Measurements from ENCODE around the gene DDHD1. TPM values are rescaled to one million over a fixed set of nuclear protein-coding genes. Genes with fewer than 3 reads are reported as not detected.

Gene DDHD1
- total RNA-seq, 6 experiments from 2014 or later = 2.7 to 8.4 (median 6.0) TPM

- DNase-seq = no peak
- WGBS (ENCODE audit: insufficient coverage, low coverage, low lambda C conversion rate, missing lambda C conversion rate) = 38% methylated on average over 4 of the region's 4 CpGs
- H3K27me3 ChIP-seq = no peaks in the 10 kb centered on the region
- intact Hi-C loops (cut with DNase I) = no loop called here
- H3K36me3 ChIP-seq = no peaks in the 10 kb centered on the region
- no peak overlapping the region for H3K27ac ChIP-seq
- H3K4me3 ChIP-seq = no peak overlapping the region
- TF ChIP-seq CTCF (IDR thresholded peaks at IDR 0.05) = no peak
- no peak for TF ChIP-seq POLR2A (IDR thresholded peaks at IDR 0.05)
- peaks cover 0 to 5% (median 2%) of the 10 kb centered on the region in 4 donors for H3K4me1 ChIP-seq
- no peak for ATAC-seq
- H3K9me3 ChIP-seq = no peaks in the 10 kb centered on the region
Measured at GRCh38 chr14:53156238-53156637, 3.1 kb upstream of the DDHD1 start.

- ATAC-seq (no peak), DNase-seq (no peak)
- 88% methylated on average over 3 of the region's 4 CpGs for WGBS (ENCODE audit: insufficient coverage, low coverage, low lambda C conversion rate, missing lambda C conversion rate)
- TF ChIP-seq POLR2A (IDR thresholded peaks at IDR 0.05) = no peak
- no peak for TF ChIP-seq CTCF (IDR thresholded peaks at IDR 0.05)
- Histone ChIP-seq H3K4me3 (peak overlapping the region; percentile 75 to 85 (median 85)), H3K27ac (peak overlapping the region in 2 of 3 donors; percentile 72 to 87), H3K36me3 (no peaks in the 10 kb centered on the region), H3K9me3 (no peaks in the 10 kb centered on the region), H3K4me1 (peaks cover 0 to 8% (median 2%) of the 10 kb centered on the region in 4 donors), H3K27me3 (no peaks in the 10 kb centered on the region)
- intact Hi-C loops (cut with DNase I) = no loop called here
Measured at GRCh38 chr14:53153702-53154112, 584 bp upstream of the DDHD1 start.

GRCh38 chr14:53152184-53152886 lies 788 bp downstream of the DDHD1 start:
- Histone ChIP-seq H3K4me3 (peak overlapping the region; percentile 75 to 85 (median 85)), H3K27ac (peak overlapping the region; percentile 72 to 87 (median 72)), H3K4me1 (peaks cover 0 to 8% (median 2%) of the 10 kb centered on the region in 4 donors), H3K36me3 (no peaks in the 10 kb centered on the region), H3K27me3 (no peaks in the 10 kb centered on the region), H3K9me3 (no peaks in the 10 kb centered on the region)
- WGBS (ENCODE audit: insufficient coverage, low coverage, low lambda C conversion rate, missing lambda C conversion rate) = 0% methylated on average over 17 of the region's 73 CpGs
- ATAC-seq = peak; percentile 45 to 55 (median 47)
- intact Hi-C loops (cut with DNase I) = no loop called here
- DNase-seq = peak; percentile 55 to 72 (median 59)
- no peak for TF ChIP-seq POLR2A (IDR thresholded peaks at IDR 0.05)
- TF ChIP-seq CTCF (IDR thresholded peaks at IDR 0.05) = no peak

- Histone ChIP-seq H3K4me3 (peak overlapping the region; percentile 75 to 85 (median 85)), H3K4me1 (peaks cover 0 to 8% (median 2%) of the 10 kb centered on the region in 4 donors), H3K36me3 (no peaks in the 10 kb centered on the region), H3K9me3 (no peaks in the 10 kb centered on the region), H3K27me3 (no peaks in the 10 kb centered on the region), H3K27ac (peak overlapping the region in 2 of 3 donors; percentile 72 to 87)
- TF ChIP-seq CTCF (IDR thresholded peaks at IDR 0.05) (peak in 3 of 4 donors; percentile 19 to 30 (median 19)), POLR2A (IDR thresholded peaks at IDR 0.05) (no peak)
- 5% methylated on average over 14 of the region's 25 CpGs for WGBS (ENCODE audit: insufficient coverage, low coverage, low lambda C conversion rate, missing lambda C conversion rate)
- intact Hi-C loops (cut with DNase I) = no loop called here
- DNase-seq (peak; percentile 68 to 72 (median 71)), ATAC-seq (peak; percentile 47 to 73 (median 63))
Measured at GRCh38 chr14:53151523-53152183, 1.5 kb downstream of the DDHD1 start.

Measured in right lobe of liver (tissue), 6 donors.